HepG2 (cell line): ENCODE results near the gene HNRNPL. TPM values are rescaled to one million over a fixed set of nuclear protein-coding genes. Genes with fewer than 3 reads are reported as not detected.

Source experiments
- CCAR2 ChIP-seq: fragments of 200-400 bp; formaldehyde crosslinking; optimal IDR thresholded peaks from 2 replicates; pipeline ENCODE3; 2018; ENCODE audit warnings: low read depth, mild to moderate bottlenecking, low read length, moderate library complexity
- CEBPG ChIP-seq: IDR thresholded peaks from 2 replicates; pipeline ENCODE4 v1.6.1; 2016
- DMAP1 ChIP-seq: IDR thresholded peaks from 2 replicates; pipeline ENCODE4 v1.6.1; 2016
- ESRRA ChIP-seq: sonication (generic); formaldehyde crosslinking; IDR thresholded peaks from 2 replicates; pipeline ENCODE4 v1.5.1; 2020; ENCODE audit warnings: mild to moderate bottlenecking, low read depth, missing genetic modification reagents
- ETV6 ChIP-seq: sonication (generic); formaldehyde crosslinking; conservative IDR thresholded peaks from 2 replicates; pipeline ENCODE4 v1.4.0; 2020; ENCODE audit warnings: missing genetic modification reagents
- HNF4A ChIP-seq: sonication (generic); formaldehyde crosslinking; IDR thresholded peaks from 2 replicates; pipeline ENCODE4 v1.4.0; 2020; ENCODE audit warnings: missing genetic modification reagents
- MEF2D ChIP-seq: sonication (generic); formaldehyde crosslinking; IDR thresholded peaks from 2 replicates; pipeline ENCODE4 v1.5.1; 2020; ENCODE audit warnings: mild to moderate bottlenecking, missing genetic modification reagents
- NPAS2 ChIP-seq: sonication (generic); formaldehyde crosslinking; IDR thresholded peaks from 2 replicates; pipeline ENCODE4 v1.8.0; 2022; ENCODE audit warnings: mild to moderate bottlenecking, missing genetic modification reagents, borderline replicate concordance
- PAF1 ChIP-seq: IDR thresholded peaks from 2 replicates; pipeline ENCODE4 v1.6.1; 2016; ENCODE audit warnings: missing genetic modification reagents, missing compliant biosample characterization
- PLRG1 ChIP-seq: fragments of 450-650 bp; conservative IDR thresholded peaks from 2 replicates; pipeline ENCODE4 v1.6.1; 2016
- POLR2A ChIP-seq, 2 experiments: IDR thresholded peaks; 2 replicates each; pipeline ENCODE4 v1.6.1; 2011; ENCODE audit warnings: low read depth in 2 of 2, low read length in 2 of 2, mild to moderate bottlenecking in 1 of 2, moderate library complexity in 1 of 2; ENCODE audit not compliant: insufficient read depth in 1 of 2
- RBM39 ChIP-seq: fragments of 200-400 bp; formaldehyde crosslinking; IDR thresholded peaks from one replicate; pipeline ENCODE4 v1.6.1; 2018; ENCODE audit warnings: antibody characterized with exemption, mild to moderate bottlenecking, low read depth, low read length; ENCODE audit not compliant: poor library complexity, severe bottlenecking
- REPIN1 ChIP-seq: sonication (generic); formaldehyde crosslinking; IDR thresholded peaks from 2 replicates; pipeline ENCODE4 v1.8.0; 2022; ENCODE audit warnings: missing genetic modification reagents, low read depth, mild to moderate bottlenecking, borderline replicate concordance
- SAP130 ChIP-seq: IDR thresholded peaks from 2 replicates; pipeline ENCODE4 v1.6.1; 2016; ENCODE audit warnings: low read depth
- SIN3A ChIP-seq: IDR thresholded peaks from 2 replicates; pipeline ENCODE4 v1.6.1; 2011; ENCODE audit warnings: low read depth, mild to moderate bottlenecking, control low read depth, low read length, borderline replicate concordance
- SOX13 ChIP-seq, 3 experiments: fragments of 450-650 bp in 1 of 3; sonication (generic) in 1 of 3; formaldehyde crosslinking in 1 of 3; IDR thresholded peaks in 2 of 3; conservative IDR thresholded peaks in 1 of 3; 2 replicates each; pipeline versions ENCODE4 v1.5.0 to v1.6.1; 2016 to 2020; ENCODE audit warnings: antibody characterized with exemption in 1 of 3, mild to moderate bottlenecking in 1 of 3, missing compliant biosample characterization in 1 of 3, missing genetic modification reagents in 1 of 3, moderate library complexity in 1 of 3
- TCF7L2 ChIP-seq: IDR thresholded peaks from 2 replicates; pipeline ENCODE4 v1.6.1; 2011; ENCODE audit warnings: mild to moderate bottlenecking, low read depth, low read length, moderate library complexity
- ZFP36L2 ChIP-seq: sonication (generic); formaldehyde crosslinking; IDR thresholded peaks from 2 replicates; pipeline ENCODE4 v1.4.0; 2020; ENCODE audit warnings: missing genetic modification reagents
- ZFYVE20 ChIP-seq: sonication (generic); formaldehyde crosslinking; IDR thresholded peaks from 2 replicates; pipeline ENCODE4 v1.8.0; 2023; ENCODE audit warnings: low read depth, mild to moderate bottlenecking, moderate library complexity, missing genetic modification reagents, borderline replicate concordance
- ZNF143 ChIP-seq: sonication (generic); formaldehyde crosslinking; IDR thresholded peaks from 2 replicates; pipeline ENCODE4 v1.4.0; 2020; ENCODE audit warnings: missing genetic modification reagents
- ZNF160 ChIP-seq: sonication (generic); formaldehyde crosslinking; IDR thresholded peaks from 2 replicates; pipeline ENCODE4 v1.8.0; 2022; ENCODE audit warnings: mild to moderate bottlenecking, inconsistent platforms, missing genetic modification reagents
- ZNF17 ChIP-seq: sonication (generic); formaldehyde crosslinking; IDR thresholded peaks from 2 replicates; pipeline ENCODE4 v1.5.0; 2020; ENCODE audit warnings: mild to moderate bottlenecking, missing genetic modification reagents
- ZNF180 ChIP-seq: sonication (generic); formaldehyde crosslinking; IDR thresholded peaks from 2 replicates; pipeline ENCODE4 v1.4.0; 2020; ENCODE audit warnings: low read depth, missing genetic modification reagents, borderline replicate concordance
- ZNF430 ChIP-seq: sonication (generic); formaldehyde crosslinking; IDR thresholded peaks from 2 replicates; pipeline ENCODE4 v1.9.0; 2021; ENCODE audit warnings: mild to moderate bottlenecking, missing genetic modification reagents
- ZNF451 ChIP-seq: sonication (generic); formaldehyde crosslinking; IDR thresholded peaks from 2 replicates; pipeline ENCODE4 v1.5.0; 2020; ENCODE audit warnings: mild to moderate bottlenecking, missing genetic modification reagents
- ZNF572 ChIP-seq: sonication (generic); formaldehyde crosslinking; IDR thresholded peaks from 2 replicates; pipeline ENCODE4 v1.5.1; 2020; ENCODE audit warnings: mild to moderate bottlenecking, missing genetic modification reagents
- ZNF83 ChIP-seq: sonication (generic); formaldehyde crosslinking; IDR thresholded peaks from 2 replicates; pipeline ENCODE4 v1.4.0; 2020; ENCODE audit warnings: missing genetic modification reagents, mild to moderate bottlenecking, borderline replicate concordance
- polyA plus RNA-seq, 8 experiments: library from polyadenylated mRNA; depleted of rRNA in 3 of 8; stranded (reverse) in 7 of 8; unstranded in 1 of 8; fragments of >200 nt; fragmentation: Illumina TruSeq in 4 of 8; extraction: Trizol in 4 of 8; gene quantifications; 2 replicates each; pipeline versions ENCODE4 v1.2.1 to v1.2.3, GENCODE V29; 2011 to 2016; ENCODE audit warnings: low read depth in 4 of 8, missing spikeins in 1 of 8, mixed read lengths in 1 of 8; ENCODE audit not compliant: insufficient read depth in 1 of 8
- total RNA-seq, 5 experiments: library from RNA; depleted of rRNA; stranded (reverse); fragments of >200 nt; fragmentation: Illumina TruSeq; extraction: Trizol; gene quantifications; 2 replicates each; pipeline ENCODE4 v1.2.3, GENCODE V29; 2016; ENCODE audit warnings: low read depth in 1 of 5
- TF ChIP-seq, protein P1 (sequence below): IDR thresholded peaks from 2 replicates; pipeline ENCODE4 v1.6.1; 2018; ENCODE audit warnings: missing genetic modification reagents, mild to moderate bottlenecking, missing compliant biosample characterization
- TF ChIP-seq, protein P2 (sequence below): sonication (generic); formaldehyde crosslinking; IDR thresholded peaks from 2 replicates; pipeline ENCODE4 v1.5.0; 2020; ENCODE audit warnings: missing genetic modification reagents
- TF ChIP-seq, protein P3 (sequence below): IDR thresholded peaks from 2 replicates; pipeline ENCODE4 v1.6.1; 2016; ENCODE audit warnings: low read depth

Gene HNRNPL
- total and polyA plus RNA-seq, 2 of the 13 experiments (the other 11 are each of a cell fraction or from before 2014, with no cell fraction given) = 156 to 278 TPM

DNA sequence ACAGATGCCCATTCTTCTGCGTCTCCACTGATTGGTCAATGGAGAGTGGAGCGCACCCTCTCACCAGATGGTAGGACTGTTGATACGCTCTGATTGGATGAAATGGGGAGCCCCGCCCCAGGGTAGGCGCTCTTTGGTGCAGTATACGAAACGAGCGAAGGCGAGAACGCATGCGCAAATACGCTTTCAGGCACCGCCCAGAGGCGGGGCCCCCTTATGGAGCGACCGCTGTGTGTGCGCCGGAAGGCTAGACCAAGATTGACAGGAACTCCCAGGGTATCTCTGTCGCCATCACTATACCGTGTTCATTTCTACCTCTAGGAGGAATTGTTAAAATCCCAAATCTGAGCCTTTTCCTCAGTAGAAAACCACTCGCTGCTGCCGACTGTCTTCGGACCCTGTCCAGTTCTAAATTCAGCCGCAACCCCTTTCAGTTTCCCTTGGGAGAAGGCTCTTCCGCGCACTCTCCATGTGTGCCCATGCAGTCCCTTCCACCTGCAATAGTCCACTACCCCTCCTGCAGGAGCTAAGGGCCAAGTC lies 720 bp upstream of the HNRNPL start (continued):
- TF ChIP-seq ZNF180 (CRISPR knock-in tag) (no peak), CCAR2 (no peak), CEBPG (CRISPR knock-in tag) (no peak), SAP130 (CRISPR knock-in tag) (peak; percentile 70), MEF2D (CRISPR knock-in tag) (no peak), ZNF160 (CRISPR knock-in tag) (0 out of 2 replicates have a peak, but pooled peaks have one; percentile 31), ESRRA (CRISPR knock-in tag) (no peak), ZFP36L2 (CRISPR knock-in tag) (no peak), ZNF572 (CRISPR knock-in tag) (no peak), ZNF143 (0 out of 2 replicates have a peak, but pooled peaks have one; percentile 5), ZNF451 (CRISPR knock-in tag) (no peak), PLRG1 (no peak), NPAS2 (CRISPR knock-in tag) (no peak), ETV6 (no peak), HNF4A (no peak), TCF7L2 (no peak), RBM39 (no peak), ZNF17 (CRISPR knock-in tag) (no peak), SIN3A (peak; percentile 27; the same call in 1 of the 2 replicates), ZNF83 (CRISPR knock-in tag) (no peak), PAF1 (CRISPR knock-in tag) (no peak), ZFYVE20 (no peak), DMAP1 (CRISPR knock-in tag) (peak; percentile 62; the same call in 1 of the 2 replicates), ZNF430 (CRISPR knock-in tag) (no peak), POLR2A (IDR thresholded peaks at IDR 0.05; ENCODE audit: insufficient read depth in 1 of 2, low read depth in 2 of 2, low read length in 2 of 2) (peak; percentile 77 to 78; a peak in 3 of 4 replicates), REPIN1 (CRISPR knock-in tag) (0 out of 2 replicates have a peak, but pooled peaks have one; percentile 42), SOX13 (IDR thresholded peaks at IDR 0.05) (no peak), SOX13 (CRISPR knock-in tag; conservative IDR thresholded peaks at IDR 0.05 in 1 of 2, IDR thresholded peaks at IDR 0.05 in 1 of 2) (no peak)
- TF ChIP-seq, protein P1, sequence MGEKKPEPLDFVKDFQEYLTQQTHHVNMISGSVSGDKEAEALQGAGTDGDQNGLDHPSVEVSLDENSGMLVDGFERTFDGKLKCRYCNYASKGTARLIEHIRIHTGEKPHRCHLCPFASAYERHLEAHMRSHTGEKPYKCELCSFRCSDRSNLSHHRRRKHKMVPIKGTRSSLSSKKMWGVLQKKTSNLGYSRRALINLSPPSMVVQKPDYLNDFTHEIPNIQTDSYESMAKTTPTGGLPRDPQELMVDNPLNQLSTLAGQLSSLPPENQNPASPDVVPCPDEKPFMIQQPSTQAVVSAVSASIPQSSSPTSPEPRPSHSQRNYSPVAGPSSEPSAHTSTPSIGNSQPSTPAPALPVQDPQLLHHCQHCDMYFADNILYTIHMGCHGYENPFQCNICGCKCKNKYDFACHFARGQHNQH = 0 out of 2 replicates have a peak, but pooled peaks have one; percentile 28
- TF ChIP-seq, protein P2, sequence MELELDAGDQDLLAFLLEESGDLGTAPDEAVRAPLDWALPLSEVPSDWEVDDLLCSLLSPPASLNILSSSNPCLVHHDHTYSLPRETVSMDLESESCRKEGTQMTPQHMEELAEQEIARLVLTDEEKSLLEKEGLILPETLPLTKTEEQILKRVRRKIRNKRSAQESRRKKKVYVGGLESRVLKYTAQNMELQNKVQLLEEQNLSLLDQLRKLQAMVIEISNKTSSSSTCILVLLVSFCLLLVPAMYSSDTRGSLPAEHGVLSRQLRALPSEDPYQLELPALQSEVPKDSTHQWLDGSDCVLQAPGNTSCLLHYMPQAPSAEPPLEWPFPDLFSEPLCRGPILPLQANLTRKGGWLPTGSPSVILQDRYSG (CRISPR knock-in tag) = no peak
- TF ChIP-seq, protein P3, sequence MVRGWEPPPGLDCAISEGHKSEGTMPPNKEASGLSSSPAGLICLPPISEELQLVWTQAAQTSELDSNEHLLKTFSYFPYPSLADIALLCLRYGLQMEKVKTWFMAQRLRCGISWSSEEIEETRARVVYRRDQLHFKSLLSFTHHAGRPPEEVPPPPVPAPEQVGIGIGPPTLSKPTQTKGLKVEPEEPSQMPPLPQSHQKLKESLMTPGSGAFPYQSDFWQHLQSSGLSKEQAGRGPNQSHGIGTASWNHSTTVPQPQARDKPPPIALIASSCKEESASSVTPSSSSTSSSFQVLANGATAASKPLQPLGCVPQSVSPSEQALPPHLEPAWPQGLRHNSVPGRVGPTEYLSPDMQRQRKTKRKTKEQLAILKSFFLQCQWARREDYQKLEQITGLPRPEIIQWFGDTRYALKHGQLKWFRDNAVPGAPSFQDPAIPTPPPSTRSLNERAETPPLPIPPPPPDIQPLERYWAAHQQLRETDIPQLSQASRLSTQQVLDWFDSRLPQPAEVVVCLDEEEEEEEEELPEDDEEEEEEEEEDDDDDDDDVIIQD (CRISPR knock-in tag) = no peak
